Duodenal mucosa (tissue), 2 donors: ENCODE results near the gene PPIL4.

Experiments used
- H3K27ac ChIP-seq: one replicate; pipeline ENCODE4 v1.7.0; 2013; ENCODE audit warnings: low read depth, low read length
- H3K27me3 ChIP-seq, 2 donors: one replicate each; pipeline ENCODE4 v1.7.0; 2013; ENCODE audit warnings: low read length in 2 of 2, control low read depth in 1 of 2; ENCODE audit not compliant: insufficient read depth in 2 of 2, control insufficient read depth in 1 of 2
- H3K36me3 ChIP-seq, 2 donors: one replicate each; pipeline ENCODE4 v1.7.0; 2013; ENCODE audit warnings: low read length in 2 of 2, control low read depth in 1 of 2; ENCODE audit not compliant: insufficient read depth in 2 of 2, control insufficient read depth in 1 of 2
- H3K4me1 ChIP-seq, 2 donors: one replicate each; pipeline ENCODE4 v1.7.0; 2013; ENCODE audit warnings: low read length in 2 of 2, control low read depth in 1 of 2; ENCODE audit not compliant: insufficient read depth in 2 of 2, control insufficient read depth in 1 of 2
- H3K4me3 ChIP-seq, 2 donors: one replicate each; pipeline ENCODE4 v1.7.0; 2013; ENCODE audit warnings: low read length in 2 of 2, low read depth in 1 of 2
- H3K9ac ChIP-seq, 2 donors: one replicate each; pipeline ENCODE4 v1.7.0; 2013; ENCODE audit warnings: low read length in 2 of 2, low read depth in 1 of 2
- H3K9me3 ChIP-seq, 2 donors: one replicate each; pipeline ENCODE4 v1.7.0; 2013; ENCODE audit warnings: low read length in 2 of 2, control low read depth in 1 of 2; ENCODE audit not compliant: control insufficient read depth in 1 of 2

Gene PPIL4

GRCh38 chr6:149541139-149541538, 4.7 kb downstream of the PPIL4 start:
- no peak overlapping the region for H3K4me3 ChIP-seq
- peaks cover 15 to 18% of the 10 kb centered on the region in 2 donors for H3K4me1 ChIP-seq
- peaks cover 4 to 35% of the 10 kb centered on the region in 2 donors for H3K36me3 ChIP-seq
- no peaks in the 10 kb centered on the region for H3K27me3 ChIP-seq
- H3K27ac ChIP-seq, result no peak overlapping the region
- H3K9me3 ChIP-seq, result no peaks in the 10 kb centered on the region
- H3K9ac ChIP-seq, result no peak overlapping the region

- H3K27me3 ChIP-seq, result no peaks in the 10 kb centered on the region
- H3K9ac ChIP-seq, result no peak overlapping the region
- peaks cover 21 to 76% of the 10 kb centered on the region in 2 donors for H3K36me3 ChIP-seq
- H3K4me3 ChIP-seq, result no peak overlapping the region
- H3K27ac ChIP-seq, result no peak overlapping the region
- H3K9me3 ChIP-seq, result no peaks in the 10 kb centered on the region
- H3K4me1 ChIP-seq, result no peaks in the 10 kb centered on the region
Observed at GRCh38 chr6:149534742-149535141, 11.1 kb downstream of the PPIL4 start.

GRCh38 chr6:149529650-149530049, 16.2 kb downstream of the PPIL4 start:
- Histone ChIP-seq H3K27me3 (no peaks in the 10 kb centered on the region), H3K4me1 (no peaks in the 10 kb centered on the region), H3K9ac (no peak overlapping the region), H3K27ac (no peak overlapping the region), H3K4me3 (no peak overlapping the region), H3K9me3 (no peaks in the 10 kb centered on the region), H3K36me3 (peaks cover 26 to 81% of the 10 kb centered on the region in 2 donors)

GRCh38 chr6:149515494-149515893, 30.3 kb downstream of the PPIL4 start:
- H3K9ac ChIP-seq, result no peak overlapping the region
- H3K27me3 ChIP-seq, result no peaks in the 10 kb centered on the region
- H3K4me3 ChIP-seq, result no peak overlapping the region
- H3K9me3 ChIP-seq, result no peaks in the 10 kb centered on the region
- no peaks in the 10 kb centered on the region for H3K4me1 ChIP-seq
- peaks cover 17 to 32% of the 10 kb centered on the region in 2 donors for H3K36me3 ChIP-seq
- H3K27ac ChIP-seq, result no peak overlapping the region

GRCh38 chr6:149513915-149514314, 31.9 kb downstream of the PPIL4 start:
- no peaks in the 10 kb centered on the region for H3K9me3 ChIP-seq
- no peak overlapping the region for H3K9ac ChIP-seq
- no peaks in the 10 kb centered on the region for H3K27me3 ChIP-seq
- no peak overlapping the region for H3K4me3 ChIP-seq
- H3K36me3 ChIP-seq, result peaks cover 8 to 23% of the 10 kb centered on the region in 2 donors
- H3K27ac ChIP-seq, result no peak overlapping the region
- no peaks in the 10 kb centered on the region for H3K4me1 ChIP-seq

- Histone ChIP-seq H3K9ac (no peak overlapping the region), H3K36me3 (peaks cover 3 to 21% of the 10 kb centered on the region in 2 donors), H3K9me3 (no peaks in the 10 kb centered on the region), H3K4me1 (no peaks in the 10 kb centered on the region), H3K27ac (no peak overlapping the region), H3K4me3 (no peak overlapping the region), H3K27me3 (no peaks in the 10 kb centered on the region)
Observed at GRCh38 chr6:149510793-149511512, 34.9 kb downstream of the PPIL4 start.

- no peaks in the 10 kb centered on the region for H3K27me3 ChIP-seq
- no peak overlapping the region for H3K27ac ChIP-seq
- H3K9me3 ChIP-seq, result no peaks in the 10 kb centered on the region
- peaks cover 3 to 15% of the 10 kb centered on the region in 2 donors for H3K36me3 ChIP-seq
- H3K9ac ChIP-seq, result no peak overlapping the region
- H3K4me1 ChIP-seq, result no peaks in the 10 kb centered on the region
- H3K4me3 ChIP-seq, result no peak overlapping the region
Observed at GRCh38 chr6:149508485-149508884, 37.4 kb downstream of the PPIL4 start.

- H3K36me3 ChIP-seq, result peaks cover 0 to 4% of the 10 kb centered on the region in 2 donors
- H3K9ac ChIP-seq, result no peak overlapping the region
- H3K27ac ChIP-seq, result no peak overlapping the region
- no peaks in the 10 kb centered on the region for H3K9me3 ChIP-seq
- H3K27me3 ChIP-seq, result no peaks in the 10 kb centered on the region
- no peak overlapping the region for H3K4me3 ChIP-seq
- no peaks in the 10 kb centered on the region for H3K4me1 ChIP-seq
Observed at GRCh38 chr6:149503872-149504271, 42.0 kb downstream of the PPIL4 start.

- H3K4me1 ChIP-seq, result no peaks in the 10 kb centered on the region
- H3K27me3 ChIP-seq, result no peaks in the 10 kb centered on the region
- peaks cover 0 to 4% of the 10 kb centered on the region in 2 donors for H3K36me3 ChIP-seq
- H3K27ac ChIP-seq, result no peak overlapping the region
- no peak overlapping the region for H3K4me3 ChIP-seq
- H3K9me3 ChIP-seq, result no peaks in the 10 kb centered on the region
- no peak overlapping the region for H3K9ac ChIP-seq
Observed at GRCh38 chr6:149503276-149503675, 42.6 kb downstream of the PPIL4 start.

GRCh38 chr6:149501768-149502167, 44.1 kb downstream of the PPIL4 start:
- Histone ChIP-seq H3K9ac (no peak overlapping the region), H3K36me3 (peaks cover 0 to 4% of the 10 kb centered on the region in 2 donors), H3K27me3 (no peaks in the 10 kb centered on the region)

More at GRCh38 chr6:149501768-149502167, 44.1 kb downstream of the PPIL4 start:
- H3K4me1 ChIP-seq, result no peaks in the 10 kb centered on the region
- H3K4me3 ChIP-seq, result no peak overlapping the region
- H3K27ac ChIP-seq, result no peak overlapping the region
- no peaks in the 10 kb centered on the region for H3K9me3 ChIP-seq
